GM23338 (cell line): ENCODE measurements around the gene RASA3. TPM values are rescaled to one million over a fixed set of nuclear protein-coding genes. Genes with fewer than 3 reads are reported as not detected.

Experiments used
- ATAC-seq: fragments of 200-7000 bp; cut with Tn5 transposase; 3 replicates; pipeline ENCODE4 v1.9.1; 2020
- DNase-seq: peaks from one replicate; pipeline ENCODE4 v3.0.0-alpha.2; 2015; ENCODE audit warnings: low spot score
- H2AFZ ChIP-seq: fragments of 200-600 bp; sonication (generic); 2 replicates; pipeline ENCODE4 v1.8.0; 2016; ENCODE audit warnings: antibody characterized with exemption, mild to moderate bottlenecking, moderate library complexity
- H3F3A ChIP-seq: fragments of 200-600 bp; sonication (generic); replicated peaks from 2 replicates; pipeline ENCODE4 v1.8.0; 2017; ENCODE audit warnings: antibody characterized with exemption, mixed run types, low read depth
- H3K27ac ChIP-seq: fragments of 200-600 bp; sonication (generic); 2 replicates; pipeline ENCODE4 v1.6.1; 2016; ENCODE audit warnings: low read depth
- H3K27me3 ChIP-seq: fragments of 200-600 bp; sonication (generic); 2 replicates; pipeline ENCODE4 v1.8.0; 2016; ENCODE audit warnings: mild to moderate bottlenecking, mixed run types, moderate library complexity; ENCODE audit not compliant: insufficient read depth
- H3K36me3 ChIP-seq: fragments of 200-600 bp; sonication (generic); 2 replicates; pipeline ENCODE4 v1.8.0; 2016; ENCODE audit warnings: mild to moderate bottlenecking; ENCODE audit not compliant: insufficient read depth
- H3K4me1 ChIP-seq: fragments of 200-600 bp; sonication (generic); 2 replicates; pipeline ENCODE4 v1.8.0; 2016; ENCODE audit warnings: mild to moderate bottlenecking, moderate library complexity; ENCODE audit not compliant: insufficient read depth
- H3K4me2 ChIP-seq: fragments of 200-600 bp; sonication (generic); 2 replicates; pipeline ENCODE4 v1.7.1; 2017; ENCODE audit warnings: mixed run types
- H3K4me3 ChIP-seq: fragments of 200-600 bp; sonication (generic); 2 replicates; pipeline ENCODE4 v1.6.1; 2016; ENCODE audit warnings: mixed run types
- H3K79me2 ChIP-seq: fragments of 200-600 bp; sonication (generic); replicated peaks from 2 replicates; pipeline ENCODE4 v1.8.0; 2017; ENCODE audit warnings: mild to moderate bottlenecking; ENCODE audit not compliant: insufficient read depth
- H3K9me2 ChIP-seq: fragments of 200-600 bp; sonication (generic); 2 replicates; pipeline ENCODE4 v1.8.0; 2017; ENCODE audit not compliant: insufficient read depth
- H4K20me1 ChIP-seq: fragments of 200-600 bp; sonication (generic); replicated peaks from 2 replicates; pipeline ENCODE4 v1.8.0; 2017; ENCODE audit warnings: mild to moderate bottlenecking; ENCODE audit not compliant: insufficient read depth
- H3K27ac Mint-ChIP-seq: 2 replicates; pipeline ENCODE4 v1.8.0; 2020; ENCODE audit warnings: inconsistent platforms, mild to moderate bottlenecking, moderate library complexity, mixed read lengths
- H3K27me3 Mint-ChIP-seq: 3 replicates; pipeline ENCODE4 v1.8.0; 2022; ENCODE audit warnings: low read depth, mild to moderate bottlenecking, moderate library complexity, mixed read lengths, inconsistent platforms; ENCODE audit not compliant: insufficient read depth, poor library complexity
- H3K36me3 Mint-ChIP-seq: 3 replicates; pipeline ENCODE4 v1.8.0; 2021; ENCODE audit warnings: low read depth, mild to moderate bottlenecking, inconsistent platforms, moderate library complexity, mixed read lengths
- H3K4me1 Mint-ChIP-seq: 3 replicates; pipeline ENCODE4 v1.8.0; 2020; ENCODE audit warnings: mild to moderate bottlenecking, inconsistent platforms, mixed read lengths
- H3K4me3 Mint-ChIP-seq: 3 replicates; pipeline ENCODE4 v1.8.0; 2021; ENCODE audit warnings: moderate library complexity, mild to moderate bottlenecking, inconsistent platforms, mixed read lengths
- H3K9me3 Mint-ChIP-seq: 3 replicates; pipeline ENCODE4 v1.8.0; 2020; ENCODE audit warnings: moderate library complexity, mild to moderate bottlenecking, inconsistent platforms, mixed read lengths
- polyA plus RNA-seq: library from polyadenylated mRNA; unstranded; fragments of >200 nt; fragmentation: Nextera tagmentation; extraction: Ambion mirVana; gene quantifications from 2 replicates; pipeline ENCODE4 v1.2.1, GENCODE V29; 2016
- total RNA-seq: library from RNA; depleted of rRNA; stranded (reverse); fragments of >200 nt; shearing (Covaris generic); gene quantifications from 2 replicates; pipeline ENCODE4 v1.2.3, GENCODE V29; 2014
- TF ChIP-seq, protein P1 (sequence below): IDR thresholded peaks from 2 replicates; pipeline ENCODE4 v1.6.1; 2016; ENCODE audit warnings: antibody characterized with exemption
- TF ChIP-seq, protein P2 (sequence below), 2 experiments: fragments of 200-600 bp in 1 of 2; sonication (generic) in 1 of 2; conservative IDR thresholded peaks; 2 replicates each; pipeline versions ENCODE4 v1.5.1 to v1.6.1; 2016 to 2017; ENCODE audit warnings: antibody characterized with exemption in 2 of 2, low read depth in 2 of 2, mild to moderate bottlenecking in 2 of 2, moderate library complexity in 1 of 2
- TF ChIP-seq, protein P3 (sequence below): fragments of 250-450 bp; sonication (Bioruptor Pico); IDR thresholded peaks from 2 replicates; pipeline ENCODE4 v1.5.0; 2020; ENCODE audit warnings: mild to moderate bottlenecking, moderate library complexity

The RASA3 gene
- total and polyA plus RNA-seq, 2 experiments from 2014 or later = 11.2 to 20.7 TPM

DNA sequence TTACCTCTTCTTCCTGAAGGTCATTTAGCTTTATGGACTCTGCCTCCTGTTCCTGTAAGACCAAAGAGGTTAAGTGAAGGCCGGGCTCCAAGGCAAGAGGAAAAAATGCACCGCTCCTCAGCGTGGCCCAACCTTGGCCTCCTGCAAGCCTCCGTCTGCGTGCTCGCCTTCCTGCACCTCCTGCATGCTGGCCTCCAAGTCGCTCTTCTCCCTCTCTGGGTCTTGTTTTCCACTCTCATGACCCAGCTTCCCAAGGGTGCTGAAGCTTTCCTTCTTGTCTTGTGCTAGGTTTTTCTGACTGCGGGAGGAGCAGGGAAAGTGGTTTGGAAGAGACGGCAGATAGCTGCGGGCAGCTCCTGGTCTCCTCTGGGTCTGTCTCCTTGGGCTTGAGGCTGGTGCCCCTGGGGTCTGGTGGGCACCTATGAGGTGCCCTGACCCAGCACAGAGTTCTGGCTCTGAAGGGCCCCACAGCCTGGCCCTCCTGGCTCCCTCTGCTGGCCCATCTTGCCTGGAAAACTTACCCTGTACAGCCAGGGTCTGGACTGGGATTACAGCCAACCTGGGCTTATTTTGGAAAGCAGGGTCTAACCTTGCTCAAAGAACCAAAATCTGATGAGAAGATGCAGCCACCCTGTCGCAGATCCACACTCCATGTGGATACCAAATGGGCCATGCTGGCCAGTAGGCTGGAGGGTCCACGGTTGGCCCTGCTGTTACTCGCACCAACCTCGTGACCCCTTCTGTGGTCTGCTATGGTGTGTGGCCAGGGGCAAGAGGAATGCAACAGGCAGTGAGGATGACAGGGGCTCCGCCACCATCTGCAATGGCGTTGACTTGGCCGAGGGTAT lies 163.7 kb downstream of the RASA3 start:
- Histone ChIP-seq H3K4me1 (no peaks in the 10 kb centered on the region), H3K4me3 (no peak overlapping the region), H3K79me2 (no peaks in the 10 kb centered on the region), H3K4me2 (no peak overlapping the region), H3K27me3 (no peaks in the 10 kb centered on the region), H3F3A (no peaks in the 10 kb centered on the region), H3K9me2 (no peaks in the 10 kb centered on the region), H4K20me1 (no peaks in the 10 kb centered on the region), H3K36me3 (no peaks in the 10 kb centered on the region), H3K27ac (no peak overlapping the region), H2AFZ (no peak overlapping the region)
- peak; percentile 43 for ATAC-seq
- Mint-ChIP-seq H3K4me1 (no peaks in the 10 kb centered on the region), H3K27ac (no peak overlapping the region), H3K4me3 (no peak overlapping the region), H3K9me3 (peaks cover 4% of the 10 kb centered on the region), H3K36me3 (peaks cover 4% of the 10 kb centered on the region; the same call in 2 of the 3 replicates), H3K27me3 (peaks cover 7% of the 10 kb centered on the region)
- TF ChIP-seq, protein P1, sequence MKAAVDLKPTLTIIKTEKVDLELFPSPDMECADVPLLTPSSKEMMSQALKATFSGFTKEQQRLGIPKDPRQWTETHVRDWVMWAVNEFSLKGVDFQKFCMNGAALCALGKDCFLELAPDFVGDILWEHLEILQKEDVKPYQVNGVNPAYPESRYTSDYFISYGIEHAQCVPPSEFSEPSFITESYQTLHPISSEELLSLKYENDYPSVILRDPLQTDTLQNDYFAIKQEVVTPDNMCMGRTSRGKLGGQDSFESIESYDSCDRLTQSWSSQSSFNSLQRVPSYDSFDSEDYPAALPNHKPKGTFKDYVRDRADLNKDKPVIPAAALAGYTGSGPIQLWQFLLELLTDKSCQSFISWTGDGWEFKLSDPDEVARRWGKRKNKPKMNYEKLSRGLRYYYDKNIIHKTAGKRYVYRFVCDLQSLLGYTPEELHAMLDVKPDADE = no peak
- TF ChIP-seq, protein P2, sequence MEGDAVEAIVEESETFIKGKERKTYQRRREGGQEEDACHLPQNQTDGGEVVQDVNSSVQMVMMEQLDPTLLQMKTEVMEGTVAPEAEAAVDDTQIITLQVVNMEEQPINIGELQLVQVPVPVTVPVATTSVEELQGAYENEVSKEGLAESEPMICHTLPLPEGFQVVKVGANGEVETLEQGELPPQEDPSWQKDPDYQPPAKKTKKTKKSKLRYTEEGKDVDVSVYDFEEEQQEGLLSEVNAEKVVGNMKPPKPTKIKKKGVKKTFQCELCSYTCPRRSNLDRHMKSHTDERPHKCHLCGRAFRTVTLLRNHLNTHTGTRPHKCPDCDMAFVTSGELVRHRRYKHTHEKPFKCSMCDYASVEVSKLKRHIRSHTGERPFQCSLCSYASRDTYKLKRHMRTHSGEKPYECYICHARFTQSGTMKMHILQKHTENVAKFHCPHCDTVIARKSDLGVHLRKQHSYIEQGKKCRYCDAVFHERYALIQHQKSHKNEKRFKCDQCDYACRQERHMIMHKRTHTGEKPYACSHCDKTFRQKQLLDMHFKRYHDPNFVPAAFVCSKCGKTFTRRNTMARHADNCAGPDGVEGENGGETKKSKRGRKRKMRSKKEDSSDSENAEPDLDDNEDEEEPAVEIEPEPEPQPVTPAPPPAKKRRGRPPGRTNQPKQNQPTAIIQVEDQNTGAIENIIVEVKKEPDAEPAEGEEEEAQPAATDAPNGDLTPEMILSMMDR (conservative IDR thresholded peaks at IDR 0.05; ENCODE audit: low read depth in 2 of 2) = peak in 1 of 2 experiments; percentile 41; a peak in 1 of 4 replicates
- TF ChIP-seq, protein P3, sequence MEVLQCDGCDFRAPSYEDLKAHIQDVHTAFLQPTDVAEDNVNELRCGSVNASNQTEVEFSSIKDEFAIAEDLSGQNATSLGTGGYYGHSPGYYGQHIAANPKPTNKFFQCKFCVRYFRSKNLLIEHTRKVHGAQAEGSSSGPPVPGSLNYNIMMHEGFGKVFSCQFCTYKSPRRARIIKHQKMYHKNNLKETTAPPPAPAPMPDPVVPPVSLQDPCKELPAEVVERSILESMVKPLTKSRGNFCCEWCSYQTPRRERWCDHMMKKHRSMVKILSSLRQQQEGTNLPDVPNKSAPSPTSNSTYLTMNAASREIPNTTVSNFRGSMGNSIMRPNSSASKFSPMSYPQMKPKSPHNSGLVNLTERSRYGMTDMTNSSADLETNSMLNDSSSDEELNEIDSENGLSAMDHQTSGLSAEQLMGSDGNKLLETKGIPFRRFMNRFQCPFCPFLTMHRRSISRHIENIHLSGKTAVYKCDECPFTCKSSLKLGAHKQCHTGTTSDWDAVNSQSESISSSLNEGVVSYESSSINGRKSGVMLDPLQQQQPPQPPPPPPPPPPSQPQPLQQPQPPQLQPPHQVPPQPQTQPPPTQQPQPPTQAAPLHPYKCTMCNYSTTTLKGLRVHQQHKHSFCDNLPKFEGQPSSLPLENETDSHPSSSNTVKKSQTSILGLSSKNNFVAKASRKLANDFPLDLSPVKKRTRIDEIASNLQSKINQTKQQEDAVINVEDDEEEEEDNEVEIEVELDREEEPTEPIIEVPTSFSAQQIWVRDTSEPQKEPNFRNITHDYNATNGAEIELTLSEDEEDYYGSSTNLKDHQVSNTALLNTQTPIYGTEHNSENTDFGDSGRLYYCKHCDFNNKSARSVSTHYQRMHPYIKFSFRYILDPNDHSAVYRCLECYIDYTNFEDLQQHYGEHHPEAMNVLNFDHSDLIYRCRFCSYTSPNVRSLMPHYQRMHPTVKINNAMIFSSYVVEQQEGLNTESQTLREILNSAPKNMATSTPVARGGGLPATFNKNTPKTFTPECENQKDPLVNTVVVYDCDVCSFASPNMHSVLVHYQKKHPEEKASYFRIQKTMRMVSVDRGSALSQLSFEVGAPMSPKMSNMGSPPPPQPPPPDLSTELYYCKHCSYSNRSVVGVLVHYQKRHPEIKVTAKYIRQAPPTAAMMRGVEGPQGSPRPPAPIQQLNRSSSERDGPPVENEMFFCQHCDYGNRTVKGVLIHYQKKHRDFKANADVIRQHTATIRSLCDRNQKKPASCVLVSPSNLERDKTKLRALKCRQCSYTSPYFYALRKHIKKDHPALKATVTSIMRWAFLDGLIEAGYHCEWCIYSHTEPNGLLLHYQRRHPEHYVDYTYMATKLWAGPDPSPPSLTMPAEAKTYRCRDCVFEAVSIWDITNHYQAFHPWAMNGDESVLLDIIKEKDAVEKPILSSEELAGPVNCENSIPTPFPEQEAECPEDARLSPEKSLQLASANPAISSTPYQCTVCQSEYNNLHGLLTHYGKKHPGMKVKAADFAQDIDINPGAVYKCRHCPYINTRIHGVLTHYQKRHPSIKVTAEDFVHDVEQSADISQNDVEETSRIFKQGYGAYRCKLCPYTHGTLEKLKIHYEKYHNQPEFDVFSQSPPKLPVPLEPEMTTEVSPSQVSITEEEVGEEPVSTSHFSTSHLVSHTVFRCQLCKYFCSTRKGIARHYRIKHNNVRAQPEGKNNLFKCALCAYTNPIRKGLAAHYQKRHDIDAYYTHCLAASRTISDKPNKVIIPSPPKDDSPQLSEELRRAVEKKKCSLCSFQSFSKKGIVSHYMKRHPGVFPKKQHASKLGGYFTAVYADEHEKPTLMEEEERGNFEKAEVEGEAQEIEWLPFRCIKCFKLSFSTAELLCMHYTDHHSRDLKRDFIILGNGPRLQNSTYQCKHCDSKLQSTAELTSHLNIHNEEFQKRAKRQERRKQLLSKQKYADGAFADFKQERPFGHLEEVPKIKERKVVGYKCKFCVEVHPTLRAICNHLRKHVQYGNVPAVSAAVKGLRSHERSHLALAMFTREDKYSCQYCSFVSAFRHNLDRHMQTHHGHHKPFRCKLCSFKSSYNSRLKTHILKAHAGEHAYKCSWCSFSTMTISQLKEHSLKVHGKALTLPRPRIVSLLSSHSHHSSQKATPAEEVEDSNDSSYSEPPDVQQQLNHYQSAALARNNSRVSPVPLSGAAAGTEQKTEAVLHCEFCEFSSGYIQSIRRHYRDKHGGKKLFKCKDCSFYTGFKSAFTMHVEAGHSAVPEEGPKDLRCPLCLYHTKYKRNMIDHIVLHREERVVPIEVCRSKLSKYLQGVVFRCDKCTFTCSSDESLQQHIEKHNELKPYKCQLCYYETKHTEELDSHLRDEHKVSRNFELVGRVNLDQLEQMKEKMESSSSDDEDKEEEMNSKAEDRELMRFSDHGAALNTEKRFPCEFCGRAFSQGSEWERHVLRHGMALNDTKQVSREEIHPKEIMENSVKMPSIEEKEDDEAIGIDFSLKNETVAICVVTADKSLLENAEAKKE = no peak
- no peak for DNase-seq
